HUES6 (cell line): Measurements from ENCODE around the gene MDN1.
"Not testable (repeated sequence)": the region's sequence is repeated elsewhere in the genome, so short reads cannot be mapped to it uniquely, and the experiment has no call there.

Source experiments
- H3K27ac ChIP-seq: 2 replicates; pipeline ENCODE4 v1.7.0; 2013; ENCODE audit warnings: low read depth, mild to moderate bottlenecking, low read length, inconsistent platforms
- H3K27me3 ChIP-seq: 2 replicates; pipeline ENCODE4 v1.6.1; 2013; ENCODE audit warnings: low read length; ENCODE audit not compliant: control insufficient read depth, insufficient read depth
- H3K36me3 ChIP-seq: 2 replicates; pipeline ENCODE4 v1.6.1; 2013; ENCODE audit warnings: low read length; ENCODE audit not compliant: control insufficient read depth, insufficient read depth
- H3K4me1 ChIP-seq: 2 replicates; pipeline ENCODE4 v1.6.1; 2013; ENCODE audit warnings: low read length; ENCODE audit not compliant: control insufficient read depth, insufficient read depth
- H3K4me3 ChIP-seq: 2 replicates; pipeline ENCODE4 v1.5.1; 2013; ENCODE audit warnings: low read depth, low read length
- H3K9ac ChIP-seq: one replicate; pipeline ENCODE4 v1.6.1; 2013; ENCODE audit warnings: mild to moderate bottlenecking, low read length
- H3K9me3 ChIP-seq: 2 replicates; pipeline ENCODE4 v1.6.1; 2013; ENCODE audit warnings: low read depth, low read length; ENCODE audit not compliant: control insufficient read depth, insufficient read depth

The MDN1 gene

DNA sequence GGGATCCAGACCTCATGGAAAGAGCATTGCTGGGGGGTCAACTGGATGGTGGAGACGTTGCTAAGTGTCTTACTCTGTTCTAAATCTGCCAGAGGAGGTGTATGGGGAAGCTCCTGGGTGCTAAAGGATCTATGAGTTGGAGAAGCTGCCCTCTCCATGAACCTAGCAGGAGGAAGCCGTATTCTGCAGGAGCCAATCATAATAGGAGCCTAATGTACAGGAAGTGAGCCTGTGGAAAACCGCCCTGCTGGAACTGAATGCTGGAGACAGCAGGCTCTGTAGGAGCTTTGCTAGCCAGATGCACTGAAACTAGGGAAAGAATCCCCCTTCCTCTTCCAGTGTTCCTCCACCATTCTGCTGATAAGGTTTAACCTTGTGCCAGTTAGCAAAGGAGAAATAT lies 20.9 kb upstream of the MDN1 start:
- H3K4me1 ChIP-seq, result no peaks in the 10 kb centered on the region
- H3K9me3 ChIP-seq, result no peaks in the 10 kb centered on the region
- no peak overlapping the region for H3K27ac ChIP-seq
- H3K36me3 ChIP-seq, result peaks cover 38% of the 10 kb centered on the region
- no peak overlapping the region for H3K4me3 ChIP-seq
- H3K27me3 ChIP-seq, result no peaks in the 10 kb centered on the region
- H3K9ac ChIP-seq, result no peak overlapping the region

GRCh38 chr6:89836639-89837222 lies 17.1 kb upstream of the MDN1 start:
- Histone ChIP-seq H3K27me3 (no peaks in the 10 kb centered on the region), H3K36me3 (peaks cover 63% of the 10 kb centered on the region)

GRCh38 chr6:89834884-89835792 lies 15.5 kb upstream of the MDN1 start:
- H3K27ac ChIP-seq, result no peak overlapping the region
- H3K4me3 ChIP-seq, result no peak overlapping the region
- peaks cover 5% of the 10 kb centered on the region; the same call in 1 of the 2 replicates for H3K4me1 ChIP-seq
- no peak overlapping the region for H3K9ac ChIP-seq
- no peaks in the 10 kb centered on the region for H3K27me3 ChIP-seq
- H3K36me3 ChIP-seq, result peaks cover 58% of the 10 kb centered on the region
- no peaks in the 10 kb centered on the region for H3K9me3 ChIP-seq

More at GRCh38 chr6:89836639-89837222, 17.1 kb upstream of the MDN1 start:
- H3K27ac ChIP-seq, result no peak overlapping the region
- H3K9ac ChIP-seq, result no peak overlapping the region
- H3K4me1 ChIP-seq, result no peaks in the 10 kb centered on the region
- no peak overlapping the region for H3K4me3 ChIP-seq
- H3K9me3 ChIP-seq, result no peaks in the 10 kb centered on the region

GRCh38 chr6:89830170-89830809 lies 10.7 kb upstream of the MDN1 start:
- Histone ChIP-seq H3K36me3 (peaks cover 24% of the 10 kb centered on the region), H3K27ac (peak overlapping the region; percentile 91), H3K9ac (peak overlapping the region; percentile 99), H3K4me3 (peak overlapping the region; percentile 94), H3K4me1 (peaks cover 5% of the 10 kb centered on the region; the same call in 1 of the 2 replicates), H3K27me3 (no peaks in the 10 kb centered on the region), H3K9me3 (no peaks in the 10 kb centered on the region)

GRCh38 chr6:89829472-89830169 lies 10.0 kb upstream of the MDN1 start, which contains the start of gene CASP8AP2:
TSS of gene CASP8AP2 (plus strand) at chr6:89829880.
- Histone ChIP-seq H3K4me3 (peak within 1 kb of the TSS; percentile 94), H3K9me3 (no peaks in the 10 kb centered on the region), H3K36me3 (peaks cover 18% of the 10 kb centered on the region), H3K27ac (peak within 1 kb of the TSS; percentile 91), H3K27me3 (no peaks in the 10 kb centered on the region), H3K9ac (peak within 1 kb of the TSS; percentile 99), H3K4me1 (peaks cover 5% of the 10 kb centered on the region; the same call in 1 of the 2 replicates)

- H3K9me3 ChIP-seq, result no peaks in the 10 kb centered on the region
- peaks cover 5% of the 10 kb centered on the region; the same call in 1 of the 2 replicates for H3K4me1 ChIP-seq
- peaks cover 17% of the 10 kb centered on the region for H3K36me3 ChIP-seq
- H3K27me3 ChIP-seq, result no peaks in the 10 kb centered on the region
- H3K27ac ChIP-seq, result no peak overlapping the region
- peak overlapping the region; percentile 71 for H3K9ac ChIP-seq
- H3K4me3 ChIP-seq, result peak overlapping the region; percentile 77
Observed at GRCh38 chr6:89828988-89829471, 9.4 kb upstream of the MDN1 start.

GRCh38 chr6:89828475-89828987 lies 8.9 kb upstream of the MDN1 start:
- Histone ChIP-seq H3K36me3 (peaks cover 15% of the 10 kb centered on the region), H3K4me3 (peak overlapping the region; percentile 77), H3K9ac (peak overlapping the region; percentile 71)
- H3K27ac ChIP-seq, H3K27me3 ChIP-seq, H3K4me1 ChIP-seq, H3K9me3 ChIP-seq: not testable (repeated sequence)

DNA sequence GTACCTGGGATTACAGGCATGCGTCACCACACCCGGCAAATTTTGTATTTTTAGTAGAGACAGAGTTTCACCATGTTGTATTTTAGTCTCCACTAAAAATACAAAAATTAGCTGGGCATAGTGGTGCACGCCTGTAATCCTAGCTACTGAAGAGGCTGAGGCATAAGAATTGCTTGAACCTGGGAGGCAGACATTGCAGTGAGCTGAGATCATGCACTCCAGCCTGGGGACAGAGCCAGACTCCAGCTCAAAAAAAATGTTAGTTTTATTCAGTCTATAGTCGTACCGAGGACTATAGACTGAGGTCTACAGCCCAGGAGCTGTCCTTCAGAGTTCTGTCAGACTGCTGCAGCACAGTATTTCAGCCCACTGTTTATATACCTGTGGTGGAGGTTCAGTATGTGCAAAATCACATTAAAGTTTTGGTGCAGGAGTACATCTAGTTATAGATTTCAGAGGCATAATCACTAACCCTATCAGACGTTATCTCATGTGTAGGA lies 6.5 kb upstream of the MDN1 start:
- Histone ChIP-seq H3K9me3 (no peaks in the 10 kb centered on the region), H3K4me1 (peaks cover 4% of the 10 kb centered on the region; the same call in 1 of the 2 replicates), H3K27me3 (no peaks in the 10 kb centered on the region), H3K27ac (no peak overlapping the region), H3K9ac (no peak overlapping the region), H3K4me3 (no peak overlapping the region), H3K36me3 (no peaks in the 10 kb centered on the region; the same call in 1 of the 2 replicates)

DNA sequence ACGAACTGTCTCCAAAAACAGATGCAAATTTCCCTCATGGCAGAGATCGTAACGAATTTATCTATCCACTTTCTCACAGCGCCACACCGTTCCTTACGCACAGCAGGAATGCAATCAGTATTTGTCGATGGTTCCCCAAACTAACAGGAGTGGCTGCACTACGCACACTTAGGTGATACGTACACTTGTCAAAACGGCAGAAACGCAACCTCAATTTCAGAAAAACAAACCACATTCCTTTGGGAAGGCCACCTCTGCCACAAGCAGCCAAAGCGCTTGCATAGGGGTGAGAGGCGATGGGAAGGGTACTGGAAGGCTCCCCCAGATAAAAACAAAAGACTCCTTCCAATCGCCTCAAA lies 638 bp downstream of the MDN1 start:
- H3K9me3 ChIP-seq, result no peaks in the 10 kb centered on the region
- peak overlapping the region; percentile 99 for H3K9ac ChIP-seq
- H3K4me3 ChIP-seq, result peak overlapping the region; percentile 100
- H3K27me3 ChIP-seq, result no peaks in the 10 kb centered on the region
- H3K4me1 ChIP-seq, result peaks cover 39% of the 10 kb centered on the region
- H3K36me3 ChIP-seq, result peaks cover 12% of the 10 kb centered on the region; the same call in 1 of the 2 replicates
- peak overlapping the region; percentile 97 for H3K27ac ChIP-seq

DNA sequence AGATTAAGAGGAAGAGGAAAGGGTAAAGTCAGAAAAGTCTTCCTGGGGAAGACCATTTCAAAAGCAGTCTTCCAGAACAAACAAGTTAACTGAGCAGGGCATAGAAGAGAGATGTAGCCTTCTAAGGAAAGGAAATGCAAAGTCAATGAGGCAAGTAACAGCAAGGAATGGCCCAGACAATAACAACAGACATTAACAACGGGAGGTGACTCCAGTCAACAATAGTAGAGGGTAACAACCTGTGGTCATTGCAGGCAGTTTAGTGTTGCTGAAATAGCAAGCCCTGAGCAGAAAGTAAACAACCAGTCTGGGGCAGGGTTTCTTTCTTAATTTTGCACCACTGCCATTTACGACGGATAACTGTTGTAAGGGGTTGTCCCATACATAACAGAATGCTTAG lies 2.1 kb downstream of the MDN1 start:
- Histone ChIP-seq H3K4me1 (peaks cover 44% of the 10 kb centered on the region), H3K9me3 (no peaks in the 10 kb centered on the region), H3K27me3 (no peaks in the 10 kb centered on the region), H3K36me3 (peaks cover 12% of the 10 kb centered on the region; the same call in 1 of the 2 replicates), H3K4me3 (peak overlapping the region; percentile 100), H3K9ac (peak overlapping the region; percentile 99), H3K27ac (peak overlapping the region; percentile 97)
